Putamen (tissue), 1 donor: Measurements from ENCODE around the gene RPS6KC1.
"Not testable (repeated sequence)": the region's sequence is repeated elsewhere in the genome, so short reads cannot be mapped to it uniquely, and the experiment has no call there.

Experiments
- DNase-seq: peaks from one replicate; pipeline ENCODE4 v3.0.0-alpha.2; 2016; ENCODE audit warnings: low spot score

Gene RPS6KC1

GRCh38 chr1:213281640-213282301, 230.7 kb downstream of the RPS6KC1 start:
- DNase-seq = peak; percentile 4

DNA sequence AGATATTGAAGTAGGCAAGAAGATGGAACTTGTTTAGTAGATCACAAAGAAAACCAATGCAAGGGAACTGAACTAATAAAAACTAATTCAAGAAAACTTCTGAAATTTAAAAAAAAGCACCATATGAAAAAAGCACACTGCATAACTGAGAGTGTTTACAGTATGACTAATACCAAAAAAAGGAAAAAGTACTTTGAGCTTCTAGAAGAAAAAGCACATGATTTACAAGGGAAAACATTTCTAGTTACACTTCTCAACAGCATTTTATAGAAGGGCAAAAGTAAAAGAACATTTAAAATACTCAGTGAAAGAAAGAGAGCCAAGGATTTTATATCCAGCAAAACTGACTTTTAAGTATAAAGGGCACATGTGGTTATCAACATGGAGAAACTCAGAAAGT, 233.6 kb downstream of the RPS6KC1 start:
- no peak for DNase-seq

- DNase-seq = no peak
These were observed 235.2 kb downstream of the RPS6KC1 start for GRCh38 chr1:213286235-213286634.

DNA sequence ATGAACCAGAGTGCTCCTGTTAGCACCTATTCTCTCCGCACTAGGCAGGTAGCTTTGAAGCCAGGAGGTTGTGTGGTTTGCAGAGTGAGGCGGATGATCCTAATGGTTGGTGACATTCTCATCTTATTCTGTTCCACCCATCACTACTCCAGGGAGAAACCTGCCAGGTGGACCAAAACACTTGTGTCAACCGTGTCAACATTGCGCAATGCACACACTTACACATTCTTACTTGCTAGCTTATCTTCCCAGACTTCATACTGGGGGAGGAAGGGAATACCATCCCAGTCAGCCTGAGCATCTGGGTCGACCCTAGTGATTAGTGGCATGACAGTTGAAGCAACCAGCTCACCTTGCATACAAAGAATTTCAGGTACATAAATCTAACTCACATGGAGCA, 236.9 kb downstream of the RPS6KC1 start:
- no peak for DNase-seq

GRCh38 chr1:213291526-213291925, 240.5 kb downstream of the RPS6KC1 start:
- no peak for DNase-seq

GRCh38 chr1:213292614-213293013, 241.6 kb downstream of the RPS6KC1 start:
- no peak for DNase-seq

- DNase-seq = no peak
These were observed 244.8 kb downstream of the RPS6KC1 start for GRCh38 chr1:213295860-213296259.

DNA sequence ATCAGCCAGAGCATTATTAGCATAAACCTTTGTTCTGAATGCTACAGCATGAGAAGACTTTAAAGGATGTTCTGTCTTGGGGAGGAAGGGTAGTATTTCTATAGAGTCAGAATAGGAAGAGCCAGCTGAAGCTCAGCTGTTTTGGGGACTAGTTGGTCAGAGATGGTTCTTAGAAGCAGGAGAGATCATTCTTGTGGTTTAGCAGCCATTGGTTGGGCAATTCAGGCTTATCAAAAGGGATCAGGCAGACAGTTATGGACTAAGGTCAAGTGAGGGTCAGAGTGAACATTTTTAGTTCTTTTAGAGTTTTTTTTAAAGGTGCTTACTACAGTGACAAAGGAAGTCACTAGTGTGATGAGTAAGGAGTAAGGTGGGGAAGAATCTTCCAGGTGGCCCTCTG, 245.5 kb downstream of the RPS6KC1 start:
- no peak for DNase-seq

GRCh38 chr1:213297021-213297420, 246.0 kb downstream of the RPS6KC1 start:
- no peak for DNase-seq

GRCh38 chr1:213300433-213300832, 249.4 kb downstream of the RPS6KC1 start:
- DNase-seq = no peak

- DNase-seq = not testable (repeated sequence)
These were observed 250.5 kb downstream of the RPS6KC1 start for GRCh38 chr1:213301524-213301923.

- no peak for DNase-seq
These were observed 252.2 kb downstream of the RPS6KC1 start for GRCh38 chr1:213303286-213303685.

- no peak for DNase-seq
These were observed 264.5 kb downstream of the RPS6KC1 start for GRCh38 chr1:213315571-213315970.

DNA sequence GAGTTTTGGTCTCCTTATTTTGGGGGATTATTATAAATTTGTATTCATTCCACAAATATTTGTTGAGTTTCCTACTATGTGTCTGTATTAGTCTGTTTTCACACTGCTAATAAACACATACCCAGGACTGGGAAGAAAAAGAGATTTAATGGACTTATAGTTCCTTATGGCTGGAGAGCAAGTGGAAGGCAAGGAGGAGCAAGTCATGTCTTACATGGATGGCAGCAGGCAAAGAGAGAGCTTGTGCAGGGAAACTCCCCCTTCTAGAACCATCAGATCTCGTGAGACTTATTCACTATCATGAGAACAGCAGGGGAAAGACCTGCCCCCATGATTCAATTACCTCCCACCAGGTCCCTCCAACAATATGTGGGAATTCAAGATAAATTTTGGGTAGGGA, 267.4 kb downstream of the RPS6KC1 start:
- DNase-seq = not testable (repeated sequence)

- no peak for DNase-seq
These were observed 269.3 kb downstream of the RPS6KC1 start for GRCh38 chr1:213320191-213320870.
